HG02852 (cell line): ENCODE measurements around the gene ABCB9.

Experiments used
- ATAC-seq: cut with Tn5 transposase; IDR thresholded peaks from one replicate; pipeline ENCODE4 v1.9.1; 2021; ENCODE audit warnings: mild to moderate bottlenecking, moderate library complexity; ENCODE audit not compliant: unreplicated experiment

ABCB9 gene

GRCh38 chr12:122966743-122967550, 684 bp upstream of the ABCB9 start:
- no peak for ATAC-seq

- no peak for ATAC-seq
Measured at GRCh38 chr12:122965321-122965751, 927 bp downstream of the ABCB9 start.

GRCh38 chr12:122964439-122965257, 1.6 kb downstream of the ABCB9 start:
- no peak for ATAC-seq

GRCh38 chr12:122963941-122964265, 2.4 kb downstream of the ABCB9 start:
- ATAC-seq = no peak

GRCh38 chr12:122961531-122962329, 4.5 kb downstream of the ABCB9 start:
- ATAC-seq = no peak

- no peak for ATAC-seq
Measured at GRCh38 chr12:122960193-122960569, 6.1 kb downstream of the ABCB9 start.

GRCh38 chr12:122959566-122960192, 6.6 kb downstream of the ABCB9 start:
- no peak for ATAC-seq

- no peak for ATAC-seq
Measured at GRCh38 chr12:122958198-122958888, 7.9 kb downstream of the ABCB9 start.

- ATAC-seq = no peak
Measured at GRCh38 chr12:122956035-122956434, 10.2 kb downstream of the ABCB9 start.

- no peak for ATAC-seq
Measured at GRCh38 chr12:122955156-122955555, 11.1 kb downstream of the ABCB9 start.

GRCh38 chr12:122951979-122952892, 14.0 kb downstream of the ABCB9 start:
- ATAC-seq = peak; percentile 59

GRCh38 chr12:122951406-122951805, 14.9 kb downstream of the ABCB9 start:
- no peak for ATAC-seq

GRCh38 chr12:122949816-122950675, 16.2 kb downstream of the ABCB9 start:
- ATAC-seq = no peak

- ATAC-seq = no peak
Measured at GRCh38 chr12:122949405-122949804, 16.9 kb downstream of the ABCB9 start.

- no peak for ATAC-seq
Measured at GRCh38 chr12:122948605-122949004, 17.7 kb downstream of the ABCB9 start.

GRCh38 chr12:122947352-122947792, 18.9 kb downstream of the ABCB9 start:
- ATAC-seq = no peak

- peak; percentile 73 for ATAC-seq
Measured at GRCh38 chr12:122946690-122947341, 19.4 kb downstream of the ABCB9 start.
